Stimulated activated CD4-positive, alpha-beta T cell treated with anti-CD3 and anti-CD28 coated beads, Interleukin-15, amount 100 ng/mL, for 24 hours (primary cell): ENCODE measurements around the gene RGS1.

Experiments used
- DNase-seq: peaks from one replicate; pipeline ENCODE4 v3.0.0-alpha.2; 2020

The RGS1 gene

GRCh38 chr1:192627901-192628300, 52.3 kb downstream of the RGS1 start:
- no peak for DNase-seq

GRCh38 chr1:192628396-192629057, 53.0 kb downstream of the RGS1 start:
- no peak for DNase-seq

GRCh38 chr1:192629612-192630011, 54.0 kb downstream of the RGS1 start:
- no peak for DNase-seq
